NCI-H1092 treated with DMSO at 0.1 percent for 48 hours (cell line): ENCODE measurements around the gene P2RY2.

Source experiments
- DNase-seq: peaks from one replicate; lab custom pipeline; 2025; lab: John Stamatoyannopoulos, UW

Gene P2RY2

GRCh38 chr11:73205661-73206343 is 12.3 kb upstream of the P2RY2 start:
- no peak for DNase-seq

- DNase-seq: peak; percentile 3
Measured at GRCh38 chr11:73206801-73207200, 11.3 kb upstream of the P2RY2 start.

GRCh38 chr11:73209892-73210291 is 8.2 kb upstream of the P2RY2 start:
- DNase-seq: no peak

- no peak for DNase-seq
Measured at GRCh38 chr11:73210916-73211667, 7.0 kb upstream of the P2RY2 start.

- no peak for DNase-seq
Measured at GRCh38 chr11:73213196-73214143, 4.6 kb upstream of the P2RY2 start.

- no peak for DNase-seq
Measured at GRCh38 chr11:73215191-73216134, 2.6 kb upstream of the P2RY2 start.

GRCh38 chr11:73216465-73216864 is 1.6 kb upstream of the P2RY2 start:
- DNase-seq: no peak

- DNase-seq: no peak
Measured at GRCh38 chr11:73217131-73217809, 811 bp upstream of the P2RY2 start.

GRCh38 chr11:73217810-73218105 is 323 bp upstream of the P2RY2 start:
- DNase-seq: no peak

GRCh38 chr11:73218830-73219215 is 742 bp downstream of the P2RY2 start:
- DNase-seq: no peak

GRCh38 chr11:73219396-73220285 is 1.6 kb downstream of the P2RY2 start:
- DNase-seq: no peak

GRCh38 chr11:73221451-73221850 is 3.4 kb downstream of the P2RY2 start:
- no peak for DNase-seq

- no peak for DNase-seq
Measured at GRCh38 chr11:73221996-73222395, 3.9 kb downstream of the P2RY2 start.

- no peak for DNase-seq
Measured at GRCh38 chr11:73223998-73224730, 6.1 kb downstream of the P2RY2 start.

- no peak for DNase-seq
Measured at GRCh38 chr11:73225001-73225686, 7.1 kb downstream of the P2RY2 start.

GRCh38 chr11:73225851-73226250 is 7.8 kb downstream of the P2RY2 start:
- no peak for DNase-seq

GRCh38 chr11:73226297-73227006 is 8.4 kb downstream of the P2RY2 start:
- DNase-seq: no peak
